ENCODE data around the gene TREX2. TPM values are rescaled to one million over a fixed set of nuclear protein-coding genes. Genes with fewer than 3 reads are reported as not detected.

Gene TREX2
- total RNA-seq, 1 donor: 3.3 TPM

DNA sequence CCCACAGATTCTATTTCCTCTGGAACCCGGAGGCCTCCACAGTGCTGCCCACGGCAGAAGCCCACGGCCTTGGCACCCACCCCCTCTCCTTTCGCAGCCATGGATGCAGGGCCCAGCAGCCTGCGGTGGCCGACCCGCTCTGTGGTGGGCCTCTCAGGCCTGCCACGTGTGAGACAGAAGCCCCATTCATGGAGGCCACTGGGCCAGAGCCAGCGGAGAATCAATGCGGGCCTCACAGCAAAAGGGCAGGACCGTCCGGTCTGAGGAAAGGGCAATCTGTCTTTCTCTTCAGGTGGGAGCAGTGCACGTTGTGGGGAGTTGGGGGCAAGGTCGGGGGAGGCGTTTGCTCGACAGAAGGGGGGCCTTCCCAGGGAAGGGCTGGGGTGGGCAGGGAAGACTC is 32.9 kb upstream of the TREX2 start:
- no peak overlapping the region for H3K27ac ChIP-seq (ENCODE audit: low read depth, low read length)
- TF ChIP-seq, protein P1, sequence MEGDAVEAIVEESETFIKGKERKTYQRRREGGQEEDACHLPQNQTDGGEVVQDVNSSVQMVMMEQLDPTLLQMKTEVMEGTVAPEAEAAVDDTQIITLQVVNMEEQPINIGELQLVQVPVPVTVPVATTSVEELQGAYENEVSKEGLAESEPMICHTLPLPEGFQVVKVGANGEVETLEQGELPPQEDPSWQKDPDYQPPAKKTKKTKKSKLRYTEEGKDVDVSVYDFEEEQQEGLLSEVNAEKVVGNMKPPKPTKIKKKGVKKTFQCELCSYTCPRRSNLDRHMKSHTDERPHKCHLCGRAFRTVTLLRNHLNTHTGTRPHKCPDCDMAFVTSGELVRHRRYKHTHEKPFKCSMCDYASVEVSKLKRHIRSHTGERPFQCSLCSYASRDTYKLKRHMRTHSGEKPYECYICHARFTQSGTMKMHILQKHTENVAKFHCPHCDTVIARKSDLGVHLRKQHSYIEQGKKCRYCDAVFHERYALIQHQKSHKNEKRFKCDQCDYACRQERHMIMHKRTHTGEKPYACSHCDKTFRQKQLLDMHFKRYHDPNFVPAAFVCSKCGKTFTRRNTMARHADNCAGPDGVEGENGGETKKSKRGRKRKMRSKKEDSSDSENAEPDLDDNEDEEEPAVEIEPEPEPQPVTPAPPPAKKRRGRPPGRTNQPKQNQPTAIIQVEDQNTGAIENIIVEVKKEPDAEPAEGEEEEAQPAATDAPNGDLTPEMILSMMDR (IDR thresholded peaks at IDR 0.05; ENCODE audit: extremely low read depth, low read depth, low read length): no peak
- no peak overlapping the region for H3K4me2 ChIP-seq (ENCODE audit: insufficient read depth, low read length)
- no peaks in the 10 kb centered on the region for H3K79me2 ChIP-seq (ENCODE audit: insufficient read depth, low read length)
- no peaks in the 10 kb centered on the region for H3K9me3 ChIP-seq (ENCODE audit: low read depth, low read length)
- no peaks in the 10 kb centered on the region for H3K27me3 ChIP-seq (ENCODE audit: insufficient read depth, low read length)
- H4K20me1 ChIP-seq (ENCODE audit: insufficient read depth, low read length): no peaks in the 10 kb centered on the region
- peaks cover 28% of the 10 kb centered on the region for H3K4me1 ChIP-seq (ENCODE audit: insufficient read depth, low read length)
- no peak for DNase-seq (ENCODE audit: insufficient read length, low spot score, missing footprints)
- no peak overlapping the region for H2AFZ ChIP-seq (ENCODE audit: low read length)
- H3K36me3 ChIP-seq (ENCODE audit: insufficient read depth, low read length): no peaks in the 10 kb centered on the region
- H3K4me3 ChIP-seq (ENCODE audit: insufficient read depth, low read length): no peak overlapping the region

DNA sequence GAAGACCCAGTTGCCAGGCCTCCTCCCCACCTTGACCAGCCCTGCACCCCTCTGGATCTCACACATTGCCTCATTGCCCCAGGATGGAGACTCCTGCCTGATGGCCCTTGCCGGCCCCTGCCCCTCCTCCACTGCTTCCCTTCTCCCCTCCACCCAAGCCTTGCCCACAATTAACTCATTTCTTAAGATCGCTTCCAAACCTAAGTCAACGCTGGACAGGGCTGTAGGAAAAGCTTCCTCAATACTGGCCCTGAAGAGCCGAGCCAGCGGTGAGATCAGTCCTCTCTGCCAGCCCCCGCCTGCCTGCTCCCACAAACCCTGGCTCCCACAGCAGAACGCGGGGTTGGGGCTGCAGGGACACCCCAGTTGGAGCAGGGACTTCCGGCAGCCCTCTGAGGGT is 32.0 kb upstream of the TREX2 start:
- no peak overlapping the region for H3K4me3 ChIP-seq (ENCODE audit: insufficient read depth, low read length)
- no peaks in the 10 kb centered on the region for H3K9me3 ChIP-seq (ENCODE audit: low read depth, low read length)
- H4K20me1 ChIP-seq (ENCODE audit: insufficient read depth, low read length): no peaks in the 10 kb centered on the region
- TF ChIP-seq, protein P1 (IDR thresholded peaks at IDR 0.05; ENCODE audit: extremely low read depth, low read depth, low read length): no peak
- H3K27ac ChIP-seq (ENCODE audit: low read depth, low read length): peak overlapping the region; percentile 72
- DNase-seq (ENCODE audit: insufficient read length, low spot score, missing footprints): peak; percentile 90
- H3K36me3 ChIP-seq (ENCODE audit: insufficient read depth, low read length): no peaks in the 10 kb centered on the region
- H3K27me3 ChIP-seq (ENCODE audit: insufficient read depth, low read length): no peaks in the 10 kb centered on the region
- no peak overlapping the region for H2AFZ ChIP-seq (ENCODE audit: low read length)
- H3K4me2 ChIP-seq (ENCODE audit: insufficient read depth, low read length): peak overlapping the region; percentile 2
- H3K4me1 ChIP-seq (ENCODE audit: insufficient read depth, low read length): peaks cover 28% of the 10 kb centered on the region
- H3K79me2 ChIP-seq (ENCODE audit: insufficient read depth, low read length): no peaks in the 10 kb centered on the region

DNA sequence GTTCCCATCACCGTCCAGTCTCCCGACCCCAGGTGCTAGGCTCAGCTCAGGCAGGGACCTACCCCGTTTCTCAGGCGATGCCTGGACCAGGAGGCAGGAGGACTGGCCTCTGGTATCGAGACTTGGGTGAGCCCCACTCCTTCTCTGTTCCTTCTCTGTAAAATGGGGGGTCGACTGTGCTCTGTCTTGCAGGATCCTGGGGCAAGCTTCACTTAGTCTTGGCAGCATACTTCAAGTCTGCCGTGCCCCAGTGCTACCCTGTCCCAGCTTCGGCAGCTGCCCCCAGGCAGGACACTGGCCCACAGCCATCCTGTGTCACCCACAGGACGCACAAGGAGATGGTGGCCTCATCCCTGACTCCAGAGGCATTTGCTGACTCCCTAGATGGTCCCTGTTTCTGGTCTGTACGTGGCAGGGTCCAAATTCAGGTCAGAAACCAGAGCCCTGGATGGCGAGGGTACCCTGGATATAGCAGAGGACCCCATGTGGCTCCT is 31.6 kb upstream of the TREX2 start:
- DNase-seq (ENCODE audit: insufficient read length, low spot score, missing footprints): peak; percentile 88
- H4K20me1 ChIP-seq (ENCODE audit: insufficient read depth, low read length): no peaks in the 10 kb centered on the region
- TF ChIP-seq, protein P1 (IDR thresholded peaks at IDR 0.05; ENCODE audit: extremely low read depth, low read depth, low read length): no peak
- no peaks in the 10 kb centered on the region for H3K9me3 ChIP-seq (ENCODE audit: low read depth, low read length)
- H3K4me2 ChIP-seq (ENCODE audit: insufficient read depth, low read length): peak overlapping the region; percentile 2
- no peaks in the 10 kb centered on the region for H3K79me2 ChIP-seq (ENCODE audit: insufficient read depth, low read length)
- peak overlapping the region; percentile 72 for H3K27ac ChIP-seq (ENCODE audit: low read depth, low read length)
- H3K27me3 ChIP-seq (ENCODE audit: insufficient read depth, low read length): no peaks in the 10 kb centered on the region
- H3K4me1 ChIP-seq (ENCODE audit: insufficient read depth, low read length): peaks cover 28% of the 10 kb centered on the region
- no peak overlapping the region for H2AFZ ChIP-seq (ENCODE audit: low read length)
- no peak overlapping the region for H3K4me3 ChIP-seq (ENCODE audit: insufficient read depth, low read length)
- no peaks in the 10 kb centered on the region for H3K36me3 ChIP-seq (ENCODE audit: insufficient read depth, low read length)

DNA sequence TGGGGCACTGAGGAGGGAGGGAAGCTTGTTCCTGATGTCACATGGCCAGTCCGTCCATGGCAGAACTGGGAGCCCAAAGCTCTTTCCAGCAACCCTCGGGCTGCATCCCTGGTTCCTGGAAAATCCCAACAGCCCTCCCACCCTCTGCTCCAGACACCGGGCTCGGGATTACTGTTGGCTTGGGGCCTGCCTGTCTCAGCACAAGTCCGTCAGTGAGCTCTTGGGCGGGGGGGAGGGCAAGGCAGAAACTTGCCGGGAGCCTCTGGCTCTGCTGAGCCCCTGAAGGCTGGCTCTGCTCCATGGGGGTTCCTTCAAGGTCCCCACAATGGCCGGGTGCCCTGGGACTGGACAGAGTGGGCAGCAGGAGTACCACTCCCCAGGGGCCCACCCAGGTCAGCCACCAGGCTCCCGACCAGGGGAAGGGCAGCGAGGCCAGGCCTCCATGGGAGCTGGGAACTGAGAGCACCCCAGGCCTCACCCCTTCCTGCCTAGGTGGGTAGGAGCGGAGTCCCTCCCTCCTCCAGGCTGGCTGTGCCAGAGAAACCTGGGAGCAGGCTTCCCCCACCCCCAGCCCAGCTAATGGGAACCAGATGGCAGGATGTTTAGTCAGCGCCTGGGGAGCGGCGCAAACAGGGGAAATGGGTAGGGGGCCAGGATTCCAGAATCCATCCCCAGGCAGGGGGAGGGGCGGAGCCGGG is 31.0 kb upstream of the TREX2 start:
- no peak overlapping the region for H2AFZ ChIP-seq (ENCODE audit: low read length)
- peak; percentile 94 for DNase-seq (ENCODE audit: insufficient read length, low spot score, missing footprints)
- peak overlapping the region; percentile 2 for H3K4me2 ChIP-seq (ENCODE audit: insufficient read depth, low read length)
- no peaks in the 10 kb centered on the region for H3K79me2 ChIP-seq (ENCODE audit: insufficient read depth, low read length)
- no peak overlapping the region for H3K4me3 ChIP-seq (ENCODE audit: insufficient read depth, low read length)
- H3K4me1 ChIP-seq (ENCODE audit: insufficient read depth, low read length): peaks cover 31% of the 10 kb centered on the region
- peak overlapping the region; percentile 72 for H3K27ac ChIP-seq (ENCODE audit: low read depth, low read length)
- no peaks in the 10 kb centered on the region for H3K9me3 ChIP-seq (ENCODE audit: low read depth, low read length)
- TF ChIP-seq, protein P1 (IDR thresholded peaks at IDR 0.05; ENCODE audit: extremely low read depth, low read depth, low read length): no peak
- no peaks in the 10 kb centered on the region for H4K20me1 ChIP-seq (ENCODE audit: insufficient read depth, low read length)
- H3K36me3 ChIP-seq (ENCODE audit: insufficient read depth, low read length): no peaks in the 10 kb centered on the region
- H3K27me3 ChIP-seq (ENCODE audit: insufficient read depth, low read length): no peaks in the 10 kb centered on the region
